Panc1 (cell line): ENCODE results near the gene CCNK. TPM values are rescaled to one million over a fixed set of nuclear protein-coding genes. Genes with fewer than 3 reads are reported as not detected.

Experiments
- ATAC-seq: fragments of 200-7000 bp; cut with Tn5 transposase; 2 replicates; pipeline ENCODE4 v1.9.1; 2020; ENCODE audit warnings: mild to moderate bottlenecking, moderate library complexity
- BruUV-seq: library from RNA; stranded (reverse); fragments of 400-500 nt; replicated peaks from 2 replicates; lab custom pipeline; 2021; lab: Mats Ljungman, UMichigan
- CTCF ChIA-PET: fragments of 300-600 bp; sonication (Branson Sonifier 250); formaldehyde crosslinking; loops from one replicate; lab custom pipeline; 2022; ENCODE audit warnings: antibody characterized with exemption; lab: Charles Lee
- POLR2A ChIA-PET: fragments of 300-600 bp; sonication (Branson Sonifier 250); formaldehyde crosslinking; loops from one replicate; lab custom pipeline; 2022; ENCODE audit warnings: antibody characterized with exemption; lab: Charles Lee
- DNase-seq: peaks from one replicate; pipeline ENCODE4 v3.0.0-alpha.2; 2010; ENCODE audit warnings: low read depth, low spot score
- H3K27ac ChIP-seq: 2 replicates; pipeline ENCODE4 v1.5.1; 2011; ENCODE audit warnings: mild to moderate bottlenecking, low read length, inconsistent platforms
- H3K27me3 ChIP-seq: fragments of 200-500 bp; sonication (Bioruptor generic); 2 replicates; pipeline ENCODE4 v1.6.0; 2014; ENCODE audit warnings: low read length, inconsistent platforms; ENCODE audit not compliant: control insufficient read depth, insufficient read depth
- H3K36me3 ChIP-seq: fragments of 200-500 bp; sonication (Bioruptor generic); 2 replicates; pipeline ENCODE4 v1.5.1; 2014; ENCODE audit warnings: inconsistent platforms, mild to moderate bottlenecking, low read length, moderate library complexity; ENCODE audit not compliant: control insufficient read depth, insufficient read depth
- H3K4me1 ChIP-seq: 2 replicates; pipeline ENCODE4 v1.5.1; 2011; ENCODE audit warnings: inconsistent platforms, mild to moderate bottlenecking, low read length, moderate library complexity; ENCODE audit not compliant: control insufficient read depth, insufficient read depth
- H3K4me3 ChIP-seq, 2 experiments: 2 replicates each; pipeline ENCODE4 v1.5.1; 2011 to 2012; ENCODE audit warnings: low read depth in 2 of 2, low read length in 2 of 2, mild to moderate bottlenecking in 2 of 2, inconsistent platforms in 1 of 2, moderate library complexity in 1 of 2
- H3K9me3 ChIP-seq: fragments of 200-500 bp; sonication (Bioruptor generic); 2 replicates; pipeline ENCODE4 v1.5.1; 2014; ENCODE audit warnings: low read depth, mild to moderate bottlenecking, inconsistent platforms, low read length, moderate library complexity; ENCODE audit not compliant: control insufficient read depth, insufficient read depth
- POLR2AphosphoS5 ChIP-seq: IDR thresholded peaks from 2 replicates; pipeline ENCODE4 v1.6.1; 2012; ENCODE audit warnings: mild to moderate bottlenecking, low read depth, low read length, moderate library complexity
- SIN3A ChIP-seq: IDR thresholded peaks from 2 replicates; pipeline ENCODE4 v1.6.1; 2012; ENCODE audit warnings: low read depth, mild to moderate bottlenecking, low read length, moderate library complexity, borderline replicate concordance; ENCODE audit not compliant: insufficient read depth
- TCF7L2 ChIP-seq: IDR thresholded peaks from 2 replicates; pipeline ENCODE4 v1.6.1; 2011; ENCODE audit warnings: mild to moderate bottlenecking, low read depth, low read length, inconsistent platforms
- in situ Hi-C: cut with HindIII; loops from 2 replicates; pipeline ENCODE4 v1.10.0; 2016; ENCODE audit warnings: low sequenced_read_pairs, low pct_unique_long_range_greater_than_20kb
- intact Hi-C: fragments of 100-400 bp; cut with micrococcal nuclease; formaldehyde crosslinking; loops from one replicate; pipeline ENCODE4 v1.10.0; 2022; ENCODE audit not compliant: unreplicated experiment
- total RNA-seq: library from RNA; stranded (reverse); gene quantifications from one replicate; pipeline ENCODE4 v1.2.1, GENCODE V29; 2021; ENCODE audit not compliant: unreplicated experiment
- TF ChIP-seq, protein P1 (sequence below), 2 experiments: IDR thresholded peaks; 2 replicates each; pipeline ENCODE4 v1.6.1; 2011 to 2012; ENCODE audit warnings: low read depth in 2 of 2, control low read depth in 1 of 2, low read length in 1 of 2, mild to moderate bottlenecking in 1 of 2, moderate library complexity in 1 of 2; ENCODE audit not compliant: insufficient read depth in 1 of 2
- TF ChIP-seq, protein P2 (sequence below): fragments of 450-650 bp; IDR thresholded peaks from 2 replicates; pipeline ENCODE4 v1.5.1; 2017; ENCODE audit warnings: mild to moderate bottlenecking

Gene CCNK
- total RNA-seq, 1 experiment from 2014 or later: 47.8 TPM

DNA sequence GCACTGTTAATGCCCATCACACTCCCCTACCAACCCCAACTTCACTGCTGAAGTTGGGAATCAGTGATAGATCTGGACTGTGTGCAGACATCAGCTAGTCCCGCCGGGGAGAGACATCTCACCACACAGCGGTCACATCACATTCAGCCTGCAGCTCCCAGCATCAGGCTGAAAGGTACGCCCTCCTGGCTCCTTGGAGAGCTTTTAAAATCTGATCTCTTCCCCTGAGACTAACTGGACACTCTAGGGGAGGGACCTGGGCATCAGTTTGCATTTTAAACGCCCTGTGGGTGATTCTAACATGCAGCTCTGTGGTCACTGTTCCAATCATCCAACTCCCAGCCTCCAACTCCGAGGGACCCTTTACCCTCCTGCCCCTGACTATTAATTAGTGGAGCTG lies 64.4 kb downstream of the CCNK start:
- 0 out of 2 replicates have a peak overlapping the region, but pooled peaks have one; percentile 3 for H3K27ac ChIP-seq
- no peaks in the 10 kb centered on the region for H3K36me3 ChIP-seq
- in situ Hi-C loops (no loop called here), intact Hi-C loops (no loop called here)
- DNase-seq (no peak), ATAC-seq (no peak)
- ChIA-PET CTCF (interaction anchor here (0.6 kb wide), 1 partner anchor 110 kb away, joined by 3 read pairs; no protein-coding TSS in a partner anchor), POLR2A (no interaction called here)
- no peak overlapping the region for H3K4me3 ChIP-seq
- no TSS peak for BruUV-seq
- no peaks in the 10 kb centered on the region for H3K9me3 ChIP-seq
- TF ChIP-seq POLR2AphosphoS5: no peak
- TF ChIP-seq, protein P1, sequence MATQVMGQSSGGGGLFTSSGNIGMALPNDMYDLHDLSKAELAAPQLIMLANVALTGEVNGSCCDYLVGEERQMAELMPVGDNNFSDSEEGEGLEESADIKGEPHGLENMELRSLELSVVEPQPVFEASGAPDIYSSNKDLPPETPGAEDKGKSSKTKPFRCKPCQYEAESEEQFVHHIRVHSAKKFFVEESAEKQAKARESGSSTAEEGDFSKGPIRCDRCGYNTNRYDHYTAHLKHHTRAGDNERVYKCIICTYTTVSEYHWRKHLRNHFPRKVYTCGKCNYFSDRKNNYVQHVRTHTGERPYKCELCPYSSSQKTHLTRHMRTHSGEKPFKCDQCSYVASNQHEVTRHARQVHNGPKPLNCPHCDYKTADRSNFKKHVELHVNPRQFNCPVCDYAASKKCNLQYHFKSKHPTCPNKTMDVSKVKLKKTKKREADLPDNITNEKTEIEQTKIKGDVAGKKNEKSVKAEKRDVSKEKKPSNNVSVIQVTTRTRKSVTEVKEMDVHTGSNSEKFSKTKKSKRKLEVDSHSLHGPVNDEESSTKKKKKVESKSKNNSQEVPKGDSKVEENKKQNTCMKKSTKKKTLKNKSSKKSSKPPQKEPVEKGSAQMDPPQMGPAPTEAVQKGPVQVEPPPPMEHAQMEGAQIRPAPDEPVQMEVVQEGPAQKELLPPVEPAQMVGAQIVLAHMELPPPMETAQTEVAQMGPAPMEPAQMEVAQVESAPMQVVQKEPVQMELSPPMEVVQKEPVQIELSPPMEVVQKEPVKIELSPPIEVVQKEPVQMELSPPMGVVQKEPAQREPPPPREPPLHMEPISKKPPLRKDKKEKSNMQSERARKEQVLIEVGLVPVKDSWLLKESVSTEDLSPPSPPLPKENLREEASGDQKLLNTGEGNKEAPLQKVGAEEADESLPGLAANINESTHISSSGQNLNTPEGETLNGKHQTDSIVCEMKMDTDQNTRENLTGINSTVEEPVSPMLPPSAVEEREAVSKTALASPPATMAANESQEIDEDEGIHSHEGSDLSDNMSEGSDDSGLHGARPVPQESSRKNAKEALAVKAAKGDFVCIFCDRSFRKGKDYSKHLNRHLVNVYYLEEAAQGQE (IDR thresholded peaks at IDR 0.05; ENCODE audit: insufficient read depth in 1 of 2, low read depth in 2 of 2, low read length in 1 of 2): no peak
- TF ChIP-seq TCF7L2: no peak
- TF ChIP-seq, protein P2, sequence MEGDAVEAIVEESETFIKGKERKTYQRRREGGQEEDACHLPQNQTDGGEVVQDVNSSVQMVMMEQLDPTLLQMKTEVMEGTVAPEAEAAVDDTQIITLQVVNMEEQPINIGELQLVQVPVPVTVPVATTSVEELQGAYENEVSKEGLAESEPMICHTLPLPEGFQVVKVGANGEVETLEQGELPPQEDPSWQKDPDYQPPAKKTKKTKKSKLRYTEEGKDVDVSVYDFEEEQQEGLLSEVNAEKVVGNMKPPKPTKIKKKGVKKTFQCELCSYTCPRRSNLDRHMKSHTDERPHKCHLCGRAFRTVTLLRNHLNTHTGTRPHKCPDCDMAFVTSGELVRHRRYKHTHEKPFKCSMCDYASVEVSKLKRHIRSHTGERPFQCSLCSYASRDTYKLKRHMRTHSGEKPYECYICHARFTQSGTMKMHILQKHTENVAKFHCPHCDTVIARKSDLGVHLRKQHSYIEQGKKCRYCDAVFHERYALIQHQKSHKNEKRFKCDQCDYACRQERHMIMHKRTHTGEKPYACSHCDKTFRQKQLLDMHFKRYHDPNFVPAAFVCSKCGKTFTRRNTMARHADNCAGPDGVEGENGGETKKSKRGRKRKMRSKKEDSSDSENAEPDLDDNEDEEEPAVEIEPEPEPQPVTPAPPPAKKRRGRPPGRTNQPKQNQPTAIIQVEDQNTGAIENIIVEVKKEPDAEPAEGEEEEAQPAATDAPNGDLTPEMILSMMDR: no peak
- TF ChIP-seq SIN3A: no peak
- no peaks in the 10 kb centered on the region for H3K27me3 ChIP-seq
- peaks cover 74% of the 10 kb centered on the region for H3K4me1 ChIP-seq

DNA sequence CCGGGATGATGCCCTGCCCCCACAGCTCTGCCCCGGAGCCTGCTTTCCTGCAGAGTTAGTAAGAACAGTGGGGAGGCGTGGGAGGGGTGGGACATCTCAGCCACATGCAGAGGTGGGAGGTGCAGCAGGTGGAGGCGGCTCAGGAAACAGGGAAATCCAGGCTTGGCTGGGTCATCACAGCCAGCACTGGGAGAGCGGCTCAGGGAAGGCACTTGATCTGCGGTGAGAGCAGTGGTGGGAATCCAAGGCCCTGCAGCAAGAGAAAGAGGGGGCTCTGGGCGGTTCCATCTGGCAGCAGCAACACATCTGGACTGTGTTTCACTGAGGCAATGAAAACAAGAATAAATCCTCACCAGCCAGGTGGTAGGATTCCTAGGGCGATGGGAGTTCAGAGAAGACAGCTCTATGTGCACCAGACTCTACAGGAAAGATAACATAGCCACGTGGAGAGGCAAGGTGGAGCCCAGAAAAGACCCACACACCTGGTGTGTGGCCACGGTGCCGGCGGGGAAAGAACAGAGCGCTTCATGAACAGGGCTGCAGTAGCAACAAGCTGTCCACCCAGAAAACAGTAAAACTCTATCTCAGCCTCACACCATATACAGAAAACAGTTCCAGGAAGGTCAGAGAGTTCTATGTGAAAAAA lies 65.1 kb downstream of the CCNK start:
- ATAC-seq (no peak), DNase-seq (no peak)
- in situ Hi-C loops (no loop called here), intact Hi-C loops (no loop called here)
- TF ChIP-seq, protein P2: no peak
- no peaks in the 10 kb centered on the region for H3K9me3 ChIP-seq
- POLR2A ChIA-PET: no interaction called here
- no TSS peak for BruUV-seq
- H3K4me1 ChIP-seq: peaks cover 73% of the 10 kb centered on the region
- no peaks in the 10 kb centered on the region for H3K27me3 ChIP-seq
- no peak overlapping the region for H3K27ac ChIP-seq
- no peaks in the 10 kb centered on the region for H3K36me3 ChIP-seq
- H3K4me3 ChIP-seq: no peak overlapping the region
- CTCF ChIA-PET: interaction anchor here (0.6 to 0.7 kb wide), 2 partner anchors 13 to 109 kb away, joined by 3 read pairs; no protein-coding TSS in a partner anchor
